HFFc6 (cell line): ENCODE measurements around the gene ECE1. TPM values are rescaled to one million over a fixed set of nuclear protein-coding genes. Genes with fewer than 3 reads are reported as not detected.
"Not testable (repeated sequence)": the region's sequence is repeated elsewhere in the genome, so short reads cannot be mapped to it uniquely, and the experiment has no call there.

Experiments
- DNase-seq: peaks from one replicate; pipeline ENCODE4 v3.0.0-alpha.2; 2018
- H3K27ac Mint-ChIP-seq: 2 replicates; pipeline ENCODE4 v1.8.0; 2020; ENCODE audit warnings: mild to moderate bottlenecking, mixed read lengths
- H3K27me3 Mint-ChIP-seq: 2 replicates; pipeline ENCODE4 v1.8.0; 2021; ENCODE audit warnings: mild to moderate bottlenecking, moderate library complexity, mixed read lengths; ENCODE audit not compliant: insufficient read depth
- H3K36me3 Mint-ChIP-seq: 2 replicates; pipeline ENCODE4 v1.8.0; 2021; ENCODE audit warnings: low read depth, mixed read lengths
- H3K4me1 Mint-ChIP-seq: 2 replicates; pipeline ENCODE4 v1.8.0; 2020; ENCODE audit warnings: low read depth, mixed read lengths
- H3K4me3 Mint-ChIP-seq: 2 replicates; pipeline ENCODE4 v1.8.0; 2020; ENCODE audit warnings: mild to moderate bottlenecking, moderate library complexity, mixed read lengths
- H3K9me3 Mint-ChIP-seq: 2 replicates; pipeline ENCODE4 v1.8.0; 2020; ENCODE audit warnings: mild to moderate bottlenecking, mixed read lengths
- CTCF ChIP-seq: fragments of 200-600 bp; sonication (generic); IDR thresholded peaks from 2 replicates; pipeline ENCODE4 v1.5.0; 2021; ENCODE audit warnings: antibody characterized with exemption, mild to moderate bottlenecking
- total RNA-seq, 6 experiments: library from RNA; stranded (reverse); fragmentation: NEBNext Ultra II Directional; extraction: Animal tissue kit (Norgen Biotek cat#: 25700); gene quantifications; 2 replicates in 1 of 6; 3 replicates in 5 of 6; pipeline ENCODE4 v1.2.3, GENCODE V29; 2021

The ECE1 gene
- total RNA-seq, 6 experiments from 2014 or later: 116 to 134 (median 124) TPM

GRCh38 chr1:21176586-21177555 is 113.4 kb downstream of the ECE1 start, which contains the start of gene EIF4G3:
Gene EIF4G3 (minus strand): TSS chr1:21176897. CDS start chr1:21002742, 174,155 bp downstream.
- peak within 1 kb of the TSS; percentile 94 for H3K27ac Mint-ChIP-seq
- DNase-seq: peak; percentile 96
- peak within 1 kb of the TSS; percentile 91 for H3K4me3 Mint-ChIP-seq
- TF ChIP-seq CTCF: no peak
- H3K27me3 Mint-ChIP-seq: no peaks in the 10 kb centered on the region
- peaks cover 18% of the 10 kb centered on the region for H3K36me3 Mint-ChIP-seq
- no peaks in the 10 kb centered on the region for H3K9me3 Mint-ChIP-seq
- peaks cover 24% of the 10 kb centered on the region for H3K4me1 Mint-ChIP-seq

GRCh38 chr1:21175670-21176581 is 114.3 kb downstream of the ECE1 start:
- Mint-ChIP-seq H3K4me3 (peak overlapping the region; percentile 91), H3K9me3 (no peaks in the 10 kb centered on the region), H3K27me3 (no peaks in the 10 kb centered on the region), H3K4me1 (peaks cover 34% of the 10 kb centered on the region), H3K36me3 (peaks cover 24% of the 10 kb centered on the region), H3K27ac (peak overlapping the region; percentile 80)
- no peak for DNase-seq
- no peak for TF ChIP-seq CTCF

GRCh38 chr1:21175324-21175669 is 115.0 kb downstream of the ECE1 start:
- no peak for DNase-seq
- Mint-ChIP-seq H3K27me3 (no peaks in the 10 kb centered on the region), H3K27ac (peak overlapping the region; percentile 80), H3K4me3 (peak overlapping the region; percentile 91), H3K9me3 (no peaks in the 10 kb centered on the region), H3K36me3 (peaks cover 24% of the 10 kb centered on the region), H3K4me1 (peaks cover 34% of the 10 kb centered on the region)
- TF ChIP-seq CTCF: no peak

GRCh38 chr1:21174654-21175323 is 115.5 kb downstream of the ECE1 start:
- no peak for TF ChIP-seq CTCF
- peak; percentile 33 for DNase-seq
- peak overlapping the region; percentile 80 for H3K27ac Mint-ChIP-seq
- peak overlapping the region; percentile 91 for H3K4me3 Mint-ChIP-seq
- H3K27me3 Mint-ChIP-seq: no peaks in the 10 kb centered on the region
- peaks cover 24% of the 10 kb centered on the region for H3K36me3 Mint-ChIP-seq
- H3K9me3 Mint-ChIP-seq: no peaks in the 10 kb centered on the region
- peaks cover 34% of the 10 kb centered on the region for H3K4me1 Mint-ChIP-seq

GRCh38 chr1:21174230-21174629 is 116.0 kb downstream of the ECE1 start:
- Mint-ChIP-seq H3K36me3 (peaks cover 24% of the 10 kb centered on the region), H3K27me3 (no peaks in the 10 kb centered on the region), H3K9me3 (no peaks in the 10 kb centered on the region), H3K27ac (peak overlapping the region; percentile 80), H3K4me3 (peak overlapping the region; percentile 91), H3K4me1 (peaks cover 34% of the 10 kb centered on the region)
- DNase-seq: no peak
- TF ChIP-seq CTCF: no peak

GRCh38 chr1:21173096-21173495 is 117.2 kb downstream of the ECE1 start:
- H3K36me3 Mint-ChIP-seq: peaks cover 24% of the 10 kb centered on the region
- H3K27ac Mint-ChIP-seq: not testable (repeated sequence)
- peaks cover 34% of the 10 kb centered on the region for H3K4me1 Mint-ChIP-seq

GRCh38 chr1:21170837-21171236 is 119.4 kb downstream of the ECE1 start:
- not testable (repeated sequence) for H3K9me3 Mint-ChIP-seq, H3K27ac Mint-ChIP-seq, H3K4me3 Mint-ChIP-seq, H3K27me3 Mint-ChIP-seq
- Mint-ChIP-seq H3K4me1 (peaks cover 38% of the 10 kb centered on the region), H3K36me3 (peaks cover 32% of the 10 kb centered on the region)
- DNase-seq: peak; percentile 38

More at GRCh38 chr1:21173096-21173495, 117.2 kb downstream of the ECE1 start:
- DNase-seq, H3K9me3 Mint-ChIP-seq, H3K27me3 Mint-ChIP-seq, H3K4me3 Mint-ChIP-seq: not testable (repeated sequence)
